Liver (tissue), 9 donors: Measurements from ENCODE around the gene BCHE. TPM values are rescaled to one million over a fixed set of nuclear protein-coding genes. Genes with fewer than 3 reads are reported as not detected.

ENCODE experiments used
- DNase-seq: peaks from one replicate; pipeline ENCODE4 v3.0.0-alpha.2; 2017; ENCODE audit warnings: low spot score
- H3K27ac ChIP-seq, 2 donors: one replicate each; pipeline ENCODE4 v1.7.0; 2013; ENCODE audit warnings: inconsistent platforms in 2 of 2, low read length in 2 of 2, control low read depth in 1 of 2, low read depth in 1 of 2, mild to moderate bottlenecking in 1 of 2
- H3K27me3 ChIP-seq, 4 donors: one replicate each; pipeline versions ENCODE4 v1.6.1 to v1.7.0; 2013; ENCODE audit warnings: low read length in 3 of 4, inconsistent platforms in 1 of 4, mild to moderate bottlenecking in 1 of 4, moderate library complexity in 1 of 4; ENCODE audit not compliant: control insufficient read depth in 4 of 4, insufficient read depth in 4 of 4
- H3K36me3 ChIP-seq, 4 donors: one replicate each; pipeline versions ENCODE4 v1.6.1 to v1.7.0; 2013; ENCODE audit warnings: low read length in 3 of 4, mild to moderate bottlenecking in 3 of 4, low read depth in 1 of 4, moderate library complexity in 1 of 4; ENCODE audit not compliant: control insufficient read depth in 4 of 4, insufficient read depth in 3 of 4
- H3K4me1 ChIP-seq, 4 donors: one replicate each; pipeline versions ENCODE4 v1.6.1 to v1.7.0; 2013; ENCODE audit warnings: low read length in 3 of 4, mild to moderate bottlenecking in 3 of 4, moderate library complexity in 1 of 4; ENCODE audit not compliant: control insufficient read depth in 4 of 4, insufficient read depth in 4 of 4
- H3K4me3 ChIP-seq, 3 donors: one replicate each; pipeline versions ENCODE4 v1.6.1 to v1.7.0; 2013; ENCODE audit warnings: low read length in 3 of 3, control low read depth in 1 of 3, low read depth in 1 of 3, mild to moderate bottlenecking in 1 of 3
- H3K9ac ChIP-seq, 2 donors: one replicate each; pipeline ENCODE4 v1.7.0; 2013; ENCODE audit warnings: low read length in 2 of 2, mild to moderate bottlenecking in 2 of 2, moderate library complexity in 2 of 2, control low read depth in 1 of 2, low read depth in 1 of 2
- H3K9me3 ChIP-seq, 4 donors: one replicate each; pipeline versions ENCODE4 v1.6.1 to v1.7.0; 2013; ENCODE audit warnings: low read length in 3 of 4; ENCODE audit not compliant: control insufficient read depth in 4 of 4
- EGR1 ChIP-seq, 2 donors: IDR thresholded peaks; 2 replicates each; pipeline ENCODE4 v1.6.1; 2016 to 2018; ENCODE audit warnings: antibody characterized with exemption in 2 of 2, low read depth in 2 of 2
- FOXA1 ChIP-seq: IDR thresholded peaks from 2 replicates; pipeline ENCODE4 v1.6.1; 2016; ENCODE audit warnings: antibody characterized with exemption
- FOXA2 ChIP-seq: IDR thresholded peaks from 2 replicates; pipeline ENCODE4 v1.6.1; 2016; ENCODE audit warnings: antibody characterized with exemption
- GABPA ChIP-seq, 2 donors: IDR thresholded peaks in 1 of 2; conservative IDR thresholded peaks in 1 of 2; 2 replicates each; pipeline ENCODE4 v1.6.1; 2016; ENCODE audit warnings: antibody characterized with exemption in 2 of 2, mild to moderate bottlenecking in 1 of 2, moderate library complexity in 1 of 2
- HNF4A ChIP-seq, 2 donors: conservative IDR thresholded peaks; 2 replicates each; pipeline ENCODE4 v1.6.1; 2016; ENCODE audit warnings: antibody characterized with exemption in 2 of 2, mild to moderate bottlenecking in 2 of 2
- HNF4G ChIP-seq: IDR thresholded peaks from 2 replicates; pipeline ENCODE4 v1.6.1; 2016; ENCODE audit warnings: antibody characterized with exemption
- JUND ChIP-seq, 2 donors: IDR thresholded peaks; 2 replicates each; pipeline ENCODE4 v1.6.1; 2016; ENCODE audit warnings: antibody characterized with exemption in 2 of 2
- NR2F2 ChIP-seq: IDR thresholded peaks from 2 replicates; pipeline ENCODE4 v1.6.1; 2016; ENCODE audit warnings: antibody characterized with exemption
- RAD21 ChIP-seq, 2 donors: IDR thresholded peaks; 2 replicates each; pipeline ENCODE4 v1.6.1; 2016; ENCODE audit warnings: antibody characterized with exemption in 2 of 2, mild to moderate bottlenecking in 2 of 2
- RXRA ChIP-seq, 2 donors: IDR thresholded peaks; 2 replicates each; pipeline ENCODE4 v1.6.1; 2017 to 2018; ENCODE audit warnings: antibody characterized with exemption in 2 of 2, mild to moderate bottlenecking in 1 of 2
- SP1 ChIP-seq: IDR thresholded peaks from 2 replicates; pipeline ENCODE4 v1.6.1; 2018; ENCODE audit warnings: antibody characterized with exemption, mild to moderate bottlenecking
- TAF1 ChIP-seq: conservative IDR thresholded peaks from 2 replicates; pipeline ENCODE4 v1.6.1; 2016; ENCODE audit warnings: antibody characterized with exemption, mild to moderate bottlenecking
- YY1 ChIP-seq: IDR thresholded peaks from 2 replicates; pipeline ENCODE4 v1.6.1; 2016; ENCODE audit warnings: antibody characterized with exemption, mild to moderate bottlenecking
- WGBS: extraction: QIAGEN DNeasy Blood & Tissue Kit; methylation state at CpG from one replicate; pipeline ENCODE4 v1.1.7; 2013; 5-methylcytosine and 5-hydroxymethylcytosine counted together
- polyA plus RNA-seq, 2 donors: library from polyadenylated mRNA; stranded (reverse) in 1 of 2; unstranded in 1 of 2; fragments of 200-250 nt in 1 of 2; fragments of >200 nt in 1 of 2; fragmentation: Nextera tagmentation in 1 of 2; extraction: Ambion mirVana in 1 of 2; gene quantifications; one replicate each; pipeline versions ENCODE4 v1.2.1 to v1.2.3, GENCODE V29; 2013 to 2015
- total RNA-seq, 2 donors: library from RNA; depleted of rRNA; stranded (reverse); fragments of >200 nt; gene quantifications; one replicate each; pipeline ENCODE4 v1.2.3, GENCODE V29; 2014
- TF ChIP-seq, protein P1 (sequence below): fragments of 150-350 bp; IDR thresholded peaks from 2 replicates; pipeline ENCODE4 v1.5.1; 2017; ENCODE audit warnings: improper control_type of control experiment, low read depth, low read length; ENCODE audit not compliant: missing input control
- TF ChIP-seq, protein P2 (sequence below): IDR thresholded peaks from 2 replicates; pipeline ENCODE4 v1.6.1; 2016; ENCODE audit warnings: antibody characterized with exemption
- TF ChIP-seq, protein P3 (sequence below): IDR thresholded peaks from 2 replicates; pipeline ENCODE4 v1.6.1; 2016; ENCODE audit warnings: antibody characterized with exemption
- TF ChIP-seq, protein P4 (sequence below): IDR thresholded peaks from 2 replicates; pipeline ENCODE4 v1.6.1; 2016; ENCODE audit warnings: antibody characterized with exemption
- TF ChIP-seq, protein P5 (sequence below): IDR thresholded peaks from 2 replicates; pipeline ENCODE4 v1.6.1; 2016; ENCODE audit warnings: antibody characterized with exemption, mild to moderate bottlenecking
- donor health status: healthy.
- donor health status: healthy.
- donor health status: healthy.
- donor health status: healthy.
- donor health status: healthy.

BCHE gene
- total and polyA plus RNA-seq, 4 donors = 18.4 to 46.8 (median 35.6) TPM

DNA sequence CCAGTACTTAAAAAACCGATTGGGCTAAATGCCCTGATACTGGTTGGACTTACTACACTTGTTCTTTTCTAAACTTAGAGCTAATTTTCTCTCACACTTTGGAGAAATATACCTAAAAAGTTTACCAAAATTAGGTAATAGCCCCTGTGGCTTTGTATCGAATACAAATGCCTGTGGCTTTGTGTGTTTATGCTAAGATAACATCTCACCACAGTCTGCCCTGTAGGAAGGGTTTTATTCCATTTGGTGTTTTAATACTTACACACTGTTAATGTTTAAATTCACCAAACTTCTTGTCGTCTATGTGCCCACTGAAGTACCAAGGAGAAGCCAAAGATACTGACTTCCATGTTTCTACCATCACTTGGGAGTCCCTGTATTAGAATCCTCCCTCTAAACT, 66.4 kb downstream of the BCHE start:
- no peaks in the 10 kb centered on the region for H3K9me3 ChIP-seq
- H3K9ac ChIP-seq = no peak overlapping the region
- 78% methylated on average over 3 of the region's 3 CpGs for WGBS
- no peaks in the 10 kb centered on the region for H3K27me3 ChIP-seq
- H3K27ac ChIP-seq = no peak overlapping the region
- DNase-seq = no peak
- peaks cover 0 to 4% (median 0%) of the 10 kb centered on the region in 4 donors for H3K36me3 ChIP-seq
- H3K4me1 ChIP-seq = no peaks in the 10 kb centered on the region
- no peak overlapping the region for H3K4me3 ChIP-seq
- no peak for TF ChIP-seq JUND (IDR thresholded peaks at IDR 0.05)
- TF ChIP-seq SP1 = no peak
- TF ChIP-seq, protein P1, sequence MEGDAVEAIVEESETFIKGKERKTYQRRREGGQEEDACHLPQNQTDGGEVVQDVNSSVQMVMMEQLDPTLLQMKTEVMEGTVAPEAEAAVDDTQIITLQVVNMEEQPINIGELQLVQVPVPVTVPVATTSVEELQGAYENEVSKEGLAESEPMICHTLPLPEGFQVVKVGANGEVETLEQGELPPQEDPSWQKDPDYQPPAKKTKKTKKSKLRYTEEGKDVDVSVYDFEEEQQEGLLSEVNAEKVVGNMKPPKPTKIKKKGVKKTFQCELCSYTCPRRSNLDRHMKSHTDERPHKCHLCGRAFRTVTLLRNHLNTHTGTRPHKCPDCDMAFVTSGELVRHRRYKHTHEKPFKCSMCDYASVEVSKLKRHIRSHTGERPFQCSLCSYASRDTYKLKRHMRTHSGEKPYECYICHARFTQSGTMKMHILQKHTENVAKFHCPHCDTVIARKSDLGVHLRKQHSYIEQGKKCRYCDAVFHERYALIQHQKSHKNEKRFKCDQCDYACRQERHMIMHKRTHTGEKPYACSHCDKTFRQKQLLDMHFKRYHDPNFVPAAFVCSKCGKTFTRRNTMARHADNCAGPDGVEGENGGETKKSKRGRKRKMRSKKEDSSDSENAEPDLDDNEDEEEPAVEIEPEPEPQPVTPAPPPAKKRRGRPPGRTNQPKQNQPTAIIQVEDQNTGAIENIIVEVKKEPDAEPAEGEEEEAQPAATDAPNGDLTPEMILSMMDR = no peak
- TF ChIP-seq, protein P2, sequence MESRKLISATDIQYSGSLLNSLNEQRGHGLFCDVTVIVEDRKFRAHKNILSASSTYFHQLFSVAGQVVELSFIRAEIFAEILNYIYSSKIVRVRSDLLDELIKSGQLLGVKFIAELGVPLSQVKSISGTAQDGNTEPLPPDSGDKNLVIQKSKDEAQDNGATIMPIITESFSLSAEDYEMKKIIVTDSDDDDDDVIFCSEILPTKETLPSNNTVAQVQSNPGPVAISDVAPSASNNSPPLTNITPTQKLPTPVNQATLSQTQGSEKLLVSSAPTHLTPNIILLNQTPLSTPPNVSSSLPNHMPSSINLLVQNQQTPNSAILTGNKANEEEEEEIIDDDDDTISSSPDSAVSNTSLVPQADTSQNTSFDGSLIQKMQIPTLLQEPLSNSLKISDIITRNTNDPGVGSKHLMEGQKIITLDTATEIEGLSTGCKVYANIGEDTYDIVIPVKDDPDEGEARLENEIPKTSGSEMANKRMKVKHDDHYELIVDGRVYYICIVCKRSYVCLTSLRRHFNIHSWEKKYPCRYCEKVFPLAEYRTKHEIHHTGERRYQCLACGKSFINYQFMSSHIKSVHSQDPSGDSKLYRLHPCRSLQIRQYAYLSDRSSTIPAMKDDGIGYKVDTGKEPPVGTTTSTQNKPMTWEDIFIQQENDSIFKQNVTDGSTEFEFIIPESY = no peak
- no peak for TF ChIP-seq NR2F2
- TF ChIP-seq YY1 = no peak
- TF ChIP-seq HNF4G = no peak
- TF ChIP-seq, protein P3, sequence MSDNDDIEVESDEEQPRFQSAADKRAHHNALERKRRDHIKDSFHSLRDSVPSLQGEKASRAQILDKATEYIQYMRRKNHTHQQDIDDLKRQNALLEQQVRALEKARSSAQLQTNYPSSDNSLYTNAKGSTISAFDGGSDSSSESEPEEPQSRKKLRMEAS = no peak
- no peak for TF ChIP-seq HNF4A (conservative IDR thresholded peaks at IDR 0.05)
- no peak for TF ChIP-seq FOXA1
- TF ChIP-seq RXRA (IDR thresholded peaks at IDR 0.05) = no peak
- no peak for TF ChIP-seq EGR1 (IDR thresholded peaks at IDR 0.05; ENCODE audit: low read depth in 2 of 2)
- TF ChIP-seq, protein P4, sequence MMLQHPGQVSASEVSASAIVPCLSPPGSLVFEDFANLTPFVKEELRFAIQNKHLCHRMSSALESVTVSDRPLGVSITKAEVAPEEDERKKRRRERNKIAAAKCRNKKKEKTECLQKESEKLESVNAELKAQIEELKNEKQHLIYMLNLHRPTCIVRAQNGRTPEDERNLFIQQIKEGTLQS = no peak
- TF ChIP-seq FOXA2 = no peak
- TF ChIP-seq TAF1 = no peak

DNA sequence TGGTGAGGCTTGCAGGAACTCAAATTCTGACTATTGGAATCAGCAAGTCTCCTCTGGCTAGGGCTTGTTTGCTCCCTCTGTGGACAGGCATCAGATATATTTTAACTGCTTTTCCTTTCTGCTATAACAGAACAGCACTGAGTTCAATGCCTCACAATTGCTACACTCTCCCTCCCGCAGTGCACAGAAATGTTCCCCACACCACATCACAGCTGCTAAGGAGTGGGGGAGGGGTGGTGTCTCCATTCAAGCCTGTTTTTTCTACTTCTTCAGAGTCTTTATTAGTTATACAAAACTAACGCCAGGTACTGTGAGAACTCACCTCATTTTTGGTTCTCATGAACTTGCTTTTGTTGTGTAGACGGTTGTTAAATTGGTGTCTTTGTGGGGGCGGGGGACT, 68.5 kb downstream of the BCHE start:
- 87% methylated on average over 4 of the region's 4 CpGs for WGBS
- H3K4me1 ChIP-seq = no peaks in the 10 kb centered on the region
- DNase-seq = no peak
- no peak for TF ChIP-seq EGR1 (IDR thresholded peaks at IDR 0.05; ENCODE audit: low read depth in 2 of 2)
- H3K9ac ChIP-seq = no peak overlapping the region
- peaks cover 0 to 4% (median 0%) of the 10 kb centered on the region in 4 donors for H3K36me3 ChIP-seq
- H3K27me3 ChIP-seq = no peaks in the 10 kb centered on the region
- H3K27ac ChIP-seq = no peak overlapping the region
- H3K9me3 ChIP-seq = no peaks in the 10 kb centered on the region
- no peak overlapping the region for H3K4me3 ChIP-seq

DNA sequence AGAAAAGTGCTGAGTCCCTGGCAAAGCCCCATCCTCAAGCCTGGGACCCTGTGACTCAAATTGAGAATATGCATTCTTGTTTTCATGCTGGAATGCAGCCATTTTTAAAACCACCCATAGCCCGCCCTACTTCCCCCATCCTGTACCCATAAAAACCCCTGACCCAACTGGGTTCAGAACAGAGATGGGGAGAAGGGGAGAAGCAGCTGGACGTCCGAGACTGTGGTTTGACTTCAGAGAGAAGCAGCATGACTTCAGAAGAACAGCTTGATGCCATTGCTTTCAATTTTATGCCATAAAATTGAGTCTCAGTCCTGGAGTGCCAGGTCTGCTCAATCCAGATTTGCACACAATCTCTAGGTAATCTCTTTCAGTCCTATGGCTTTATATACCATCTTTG, 78.2 kb downstream of the BCHE start:
- H3K27ac ChIP-seq = no peak overlapping the region
- no peaks in the 10 kb centered on the region for H3K9me3 ChIP-seq
- H3K27me3 ChIP-seq = no peaks in the 10 kb centered on the region
- no peak overlapping the region for H3K9ac ChIP-seq
- 92% methylated on average over 3 of the region's 3 CpGs for WGBS
- no peaks in the 10 kb centered on the region for H3K36me3 ChIP-seq
- no peaks in the 10 kb centered on the region for H3K4me1 ChIP-seq
- DNase-seq = no peak
- H3K4me3 ChIP-seq = no peak overlapping the region
- no peak for TF ChIP-seq FOXA2
- no peak for TF ChIP-seq EGR1 (IDR thresholded peaks at IDR 0.05; ENCODE audit: low read depth in 2 of 2)
- TF ChIP-seq NR2F2 = no peak
- no peak for TF ChIP-seq SP1
- no peak for TF ChIP-seq RXRA (IDR thresholded peaks at IDR 0.05)
- TF ChIP-seq, protein P1 = no peak
- TF ChIP-seq, protein P5, sequence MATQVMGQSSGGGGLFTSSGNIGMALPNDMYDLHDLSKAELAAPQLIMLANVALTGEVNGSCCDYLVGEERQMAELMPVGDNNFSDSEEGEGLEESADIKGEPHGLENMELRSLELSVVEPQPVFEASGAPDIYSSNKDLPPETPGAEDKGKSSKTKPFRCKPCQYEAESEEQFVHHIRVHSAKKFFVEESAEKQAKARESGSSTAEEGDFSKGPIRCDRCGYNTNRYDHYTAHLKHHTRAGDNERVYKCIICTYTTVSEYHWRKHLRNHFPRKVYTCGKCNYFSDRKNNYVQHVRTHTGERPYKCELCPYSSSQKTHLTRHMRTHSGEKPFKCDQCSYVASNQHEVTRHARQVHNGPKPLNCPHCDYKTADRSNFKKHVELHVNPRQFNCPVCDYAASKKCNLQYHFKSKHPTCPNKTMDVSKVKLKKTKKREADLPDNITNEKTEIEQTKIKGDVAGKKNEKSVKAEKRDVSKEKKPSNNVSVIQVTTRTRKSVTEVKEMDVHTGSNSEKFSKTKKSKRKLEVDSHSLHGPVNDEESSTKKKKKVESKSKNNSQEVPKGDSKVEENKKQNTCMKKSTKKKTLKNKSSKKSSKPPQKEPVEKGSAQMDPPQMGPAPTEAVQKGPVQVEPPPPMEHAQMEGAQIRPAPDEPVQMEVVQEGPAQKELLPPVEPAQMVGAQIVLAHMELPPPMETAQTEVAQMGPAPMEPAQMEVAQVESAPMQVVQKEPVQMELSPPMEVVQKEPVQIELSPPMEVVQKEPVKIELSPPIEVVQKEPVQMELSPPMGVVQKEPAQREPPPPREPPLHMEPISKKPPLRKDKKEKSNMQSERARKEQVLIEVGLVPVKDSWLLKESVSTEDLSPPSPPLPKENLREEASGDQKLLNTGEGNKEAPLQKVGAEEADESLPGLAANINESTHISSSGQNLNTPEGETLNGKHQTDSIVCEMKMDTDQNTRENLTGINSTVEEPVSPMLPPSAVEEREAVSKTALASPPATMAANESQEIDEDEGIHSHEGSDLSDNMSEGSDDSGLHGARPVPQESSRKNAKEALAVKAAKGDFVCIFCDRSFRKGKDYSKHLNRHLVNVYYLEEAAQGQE = no peak
- no peak for TF ChIP-seq GABPA (IDR thresholded peaks at IDR 0.05 in 1 of 2, conservative IDR thresholded peaks at IDR 0.05 in 1 of 2)
- no peak for TF ChIP-seq RAD21 (IDR thresholded peaks at IDR 0.05)
- TF ChIP-seq TAF1 = no peak
